B cell (primary cell): ENCODE data around the gene HEXD.

Experiments used
- CTCF ChIP-seq: fragments of 200-600 bp; IDR thresholded peaks from one replicate; pipeline ENCODE4 v1.8.0; 2022; ENCODE audit warnings: antibody characterized with exemption, mild to moderate bottlenecking
- EZH2 ChIP-seq: IDR thresholded peaks from 2 replicates; pipeline ENCODE4 v1.6.1; 2012; ENCODE audit warnings: borderline replicate concordance, low read depth, mild to moderate bottlenecking, moderate library complexity, low read length; ENCODE audit not compliant: insufficient read depth, poor library complexity, severe bottlenecking

GRCh38 chr17:82373731-82374625 lies 44.2 kb upstream of the HEXD start:
- no peak for TF ChIP-seq CTCF
- TF ChIP-seq EZH2 = no peak
